DND-41 (cell line): Measurements from ENCODE around the gene GRXCR2.

Experiments used
- EZH2 ChIP-seq: IDR thresholded peaks from 3 replicates; pipeline ENCODE4 v1.6.1; 2012; ENCODE audit warnings: borderline replicate concordance, low read depth, mild to moderate bottlenecking, moderate library complexity, low read length, inconsistent platforms; ENCODE audit not compliant: severe bottlenecking
- TF ChIP-seq, protein P1 (sequence below): IDR thresholded peaks from 2 replicates; pipeline ENCODE4 v1.5.1; 2012; ENCODE audit warnings: borderline replicate concordance, low read length, moderate library complexity, mild to moderate bottlenecking; ENCODE audit not compliant: poor library complexity, severe bottlenecking; ENCODE audit errors: extremely low read depth

- TF ChIP-seq, protein P1, sequence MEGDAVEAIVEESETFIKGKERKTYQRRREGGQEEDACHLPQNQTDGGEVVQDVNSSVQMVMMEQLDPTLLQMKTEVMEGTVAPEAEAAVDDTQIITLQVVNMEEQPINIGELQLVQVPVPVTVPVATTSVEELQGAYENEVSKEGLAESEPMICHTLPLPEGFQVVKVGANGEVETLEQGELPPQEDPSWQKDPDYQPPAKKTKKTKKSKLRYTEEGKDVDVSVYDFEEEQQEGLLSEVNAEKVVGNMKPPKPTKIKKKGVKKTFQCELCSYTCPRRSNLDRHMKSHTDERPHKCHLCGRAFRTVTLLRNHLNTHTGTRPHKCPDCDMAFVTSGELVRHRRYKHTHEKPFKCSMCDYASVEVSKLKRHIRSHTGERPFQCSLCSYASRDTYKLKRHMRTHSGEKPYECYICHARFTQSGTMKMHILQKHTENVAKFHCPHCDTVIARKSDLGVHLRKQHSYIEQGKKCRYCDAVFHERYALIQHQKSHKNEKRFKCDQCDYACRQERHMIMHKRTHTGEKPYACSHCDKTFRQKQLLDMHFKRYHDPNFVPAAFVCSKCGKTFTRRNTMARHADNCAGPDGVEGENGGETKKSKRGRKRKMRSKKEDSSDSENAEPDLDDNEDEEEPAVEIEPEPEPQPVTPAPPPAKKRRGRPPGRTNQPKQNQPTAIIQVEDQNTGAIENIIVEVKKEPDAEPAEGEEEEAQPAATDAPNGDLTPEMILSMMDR: no peak
- TF ChIP-seq EZH2: no peak
Observed at GRCh38 chr5:145902421-145902820, 29.6 kb upstream of the GRXCR2 start.
